GM10248 (cell line): ENCODE results near the gene ZBTB45.

Experiments used
- CTCF ChIA-PET: fragments of 300-600 bp; sonication (Branson Sonifier 250); formaldehyde crosslinking; extraction: SDS; loops from one replicate; lab custom pipeline; 2021; ENCODE audit warnings: antibody characterized with exemption; lab: Yijun Ruan, JAX
- POLR2A ChIA-PET: fragments of 350-650 bp; sonication (Branson Sonifier 250); formaldehyde crosslinking; extraction: SDS; loops from one replicate; lab custom pipeline; 2020; ENCODE audit warnings: antibody characterized with exemption; lab: Yijun Ruan, JAX
- DNase-seq: peaks from one replicate; pipeline ENCODE4 v3.0.0; 2012; ENCODE audit errors: extremely low spot score
- CTCF ChIP-seq: IDR thresholded peaks from 2 replicates; pipeline ENCODE4 v1.5.1; 2012; ENCODE audit warnings: mild to moderate bottlenecking, low read depth; ENCODE audit errors: extremely low read depth, missing control alignments, control extremely low read depth

ZBTB45 gene

GRCh38 chr19:58516246-58516836, 3.3 kb downstream of the ZBTB45 start:
- DNase-seq = no peak
- no peak for TF ChIP-seq CTCF
- CTCF ChIA-PET = interaction anchor here (1.1 to 5.9 kb wide), 2 partner anchors 16 to 65 kb away, joined by 5 to 60 read pairs; no protein-coding TSS in a partner anchor
- POLR2A ChIA-PET = no interaction called here

GRCh38 chr19:58515259-58515658, 4.4 kb downstream of the ZBTB45 start:
- DNase-seq = no peak
- ChIA-PET CTCF (interaction anchor here (0.8 kb wide), 1 partner anchor 65 kb away, joined by 4 read pairs; no protein-coding TSS in a partner anchor), POLR2A (interaction anchor here (0.7 kb wide), 1 partner anchor 26 kb away, joined by 3 read pairs; no protein-coding TSS in a partner anchor)
- no peak for TF ChIP-seq CTCF

- ChIA-PET CTCF (interaction anchor here (0.6 to 2.5 kb wide), 32 partner anchors 8 to 176 kb away, joined by 3 to 39 read pairs (median 4); partner anchors contain the start of genes CHMP2A, TRIM28 and ZNF446), POLR2A (interaction anchor here (0.5 to 1.2 kb wide), 4 partner anchors 26 to 108 kb away, joined by 3 to 4 read pairs (median 4); no protein-coding TSS in a partner anchor)
- DNase-seq = no peak
- no peak for TF ChIP-seq CTCF
These were observed 5.0 kb downstream of the ZBTB45 start for GRCh38 chr19:58514564-58515022.

GRCh38 chr19:58513694-58514563, 5.7 kb downstream of the ZBTB45 start:
- TF ChIP-seq CTCF = peak; percentile 98
- DNase-seq = peak; percentile 96
- ChIA-PET CTCF (interaction anchor here (0.6 to 2.5 kb wide), 32 partner anchors 9 to 175 kb away, joined by 3 to 39 read pairs (median 4); partner anchors contain the start of genes CHMP2A, TRIM28 and ZNF446), POLR2A (interaction anchor here (0.5 to 1.2 kb wide), 5 partner anchors 14 to 107 kb away, joined by 3 to 4 read pairs (median 3); no protein-coding TSS in a partner anchor)

- no peak for DNase-seq
- POLR2A ChIA-PET = interaction anchor here (0.6 to 1.0 kb wide), 3 partner anchors 13 to 46 kb away, joined by 3 to 4 read pairs (median 3); no protein-coding TSS in a partner anchor
- CTCF ChIA-PET = interaction anchor here (1.0 to 2.5 kb wide), 19 partner anchors 9 to 83 kb away, joined by 3 to 39 read pairs (median 5); partner anchors contain the start of genes CHMP2A and ZNF446
- TF ChIP-seq CTCF = no peak
These were observed 6.4 kb downstream of the ZBTB45 start for GRCh38 chr19:58513213-58513693.
